PC-9 (cell line): ENCODE measurements around the gene ZNF609. TPM values are rescaled to one million over a fixed set of nuclear protein-coding genes. Genes with fewer than 3 reads are reported as not detected.

Experiments
- BruUV-seq: library from RNA; stranded (reverse); fragments of 400-500 nt; replicated peaks from 2 replicates; lab custom pipeline; 2021; lab: Mats Ljungman, UMichigan
- CTCF ChIA-PET: fragments of 300-600 bp; sonication (Branson Sonifier 250); formaldehyde crosslinking; loops from one replicate; lab custom pipeline; 2022; ENCODE audit warnings: antibody characterized with exemption; lab: Charles Lee
- POLR2A ChIA-PET: fragments of 300-600 bp; sonication (Branson Sonifier 250); formaldehyde crosslinking; loops from one replicate; lab custom pipeline; 2022; ENCODE audit warnings: antibody characterized with exemption; ENCODE audit not compliant: unreplicated experiment; lab: Charles Lee
- DNase-seq, 2 experiments: peaks; one replicate each; pipeline versions ENCODE4 v3.0.0 to v3.0.0-alpha.2; 2015 to 2022; ENCODE audit warnings: mixed read lengths in 1 of 2
- H2AFZ ChIP-seq: fragments of 200-600 bp; sonication (generic); 2 replicates; pipeline ENCODE4 v1.8.1; 2017; ENCODE audit warnings: antibody characterized with exemption
- H3F3A ChIP-seq: fragments of 200-600 bp; sonication (generic); 2 replicates; pipeline ENCODE4 v1.8.1; 2017; ENCODE audit warnings: antibody characterized with exemption, mild to moderate bottlenecking, low read depth; ENCODE audit not compliant: insufficient read depth
- H3K27ac ChIP-seq: fragments of 200-600 bp; sonication (generic); 2 replicates; pipeline ENCODE4 v1.6.1; 2016; ENCODE audit warnings: mixed run types
- H3K27me3 ChIP-seq: fragments of 200-600 bp; sonication (generic); 2 replicates; pipeline ENCODE4 v1.6.1; 2016; ENCODE audit warnings: low read depth, mixed run types; ENCODE audit not compliant: insufficient read depth
- H3K36me3 ChIP-seq: fragments of 200-600 bp; sonication (generic); 2 replicates; pipeline ENCODE4 v1.6.1; 2016; ENCODE audit warnings: low read depth, mixed run types
- H3K4me1 ChIP-seq: fragments of 200-600 bp; sonication (generic); replicated peaks from 2 replicates; pipeline ENCODE4 v1.6.1; 2016; ENCODE audit warnings: mixed run types; ENCODE audit not compliant: insufficient read depth
- H3K4me2 ChIP-seq: fragments of 200-600 bp; sonication (generic); 2 replicates; pipeline ENCODE4 v1.6.1; 2017; ENCODE audit warnings: mixed run types
- H3K4me3 ChIP-seq: fragments of 200-600 bp; sonication (generic); 2 replicates; pipeline ENCODE4 v1.6.1; 2016; ENCODE audit warnings: mixed run types
- H3K79me2 ChIP-seq: fragments of 200-600 bp; sonication (generic); 2 replicates; pipeline ENCODE4 v1.6.1; 2017; ENCODE audit warnings: low read depth, mixed run types
- H3K9me2 ChIP-seq: fragments of 200-600 bp; sonication (generic); 2 replicates; pipeline ENCODE4 v1.8.1; 2017; ENCODE audit warnings: mild to moderate bottlenecking; ENCODE audit not compliant: insufficient read depth
- H3K9me3 ChIP-seq: fragments of 200-600 bp; sonication (generic); 2 replicates; pipeline ENCODE4 v1.8.1; 2016; ENCODE audit warnings: low read depth; ENCODE audit not compliant: insufficient read depth
- H4K20me1 ChIP-seq: fragments of 200-600 bp; sonication (generic); 2 replicates; pipeline ENCODE4 v1.8.1; 2017; ENCODE audit not compliant: insufficient read depth
- CTCF ChIP-seq: fragments of 200-600 bp; sonication (generic); conservative IDR thresholded peaks from 2 replicates; pipeline ENCODE4 v1.6.1; 2017; ENCODE audit warnings: mixed run types, antibody characterized with exemption, mild to moderate bottlenecking, moderate library complexity
- EZH2 ChIP-seq: fragments of 200-600 bp; sonication (generic); IDR thresholded peaks from 2 replicates; pipeline ENCODE4 v1.8.0; 2017; ENCODE audit warnings: antibody characterized with exemption, low read depth
- intact Hi-C: fragments of 100-400 bp; cut with micrococcal nuclease; formaldehyde crosslinking; loops from one replicate; pipeline ENCODE4 v1.10.0; 2022; ENCODE audit not compliant: unreplicated experiment
- total RNA-seq: library from RNA; stranded (reverse); gene quantifications from 2 replicates; pipeline ENCODE4 v1.2.3, GENCODE V29; 2021

The ZNF609 gene
- total RNA-seq, 1 experiment from 2014 or later: 38.6 TPM

GRCh38 chr15:64443016-64443415 lies 17.4 kb upstream of the ZNF609 start:
- CTCF ChIA-PET: no interaction called here
- no peak for DNase-seq
- Histone ChIP-seq H3K27ac (peak overlapping the region; percentile 82), H3K9me3 (no peaks in the 10 kb centered on the region), H4K20me1 (no peaks in the 10 kb centered on the region), H3K36me3 (no peaks in the 10 kb centered on the region; the same call in 1 of the 2 replicates), H3K27me3 (no peaks in the 10 kb centered on the region), H3K4me3 (no peak overlapping the region), H2AFZ (no peak overlapping the region), H3K4me1 (peaks cover 25% of the 10 kb centered on the region), H3K9me2 (no peaks in the 10 kb centered on the region), H3F3A (peaks cover 27% of the 10 kb centered on the region), H3K4me2 (peak overlapping the region; percentile 74), H3K79me2 (no peaks in the 10 kb centered on the region)
- intact Hi-C loops: no loop called here
- TF ChIP-seq EZH2 (no peak), CTCF (no peak)
- POLR2A ChIA-PET: no interaction called here
- BruUV-seq: no TSS peak

GRCh38 chr15:64443747-64444621 lies 16.4 kb upstream of the ZNF609 start:
- TSS peak; percentile 39 for BruUV-seq
- no peaks in the 10 kb centered on the region for H3K9me3 ChIP-seq
- H3K27me3 ChIP-seq: no peaks in the 10 kb centered on the region
- no peaks in the 10 kb centered on the region; the same call in 1 of the 2 replicates for H3K36me3 ChIP-seq
- H3K4me3 ChIP-seq: peak overlapping the region; percentile 35; the same call in 1 of the 2 replicates
- POLR2A ChIA-PET: interaction anchor here (0.5 to 0.7 kb wide), 5 partner anchors 14 to 71 kb away, joined by 3 to 7 read pairs (median 3); no protein-coding TSS in a partner anchor
- no peak overlapping the region for H2AFZ ChIP-seq
- intact Hi-C loops: no loop called here
- H3K27ac ChIP-seq: peak overlapping the region; percentile 82
- peak; percentile 26 to 80 for DNase-seq
- peaks cover 25% of the 10 kb centered on the region for H3K4me1 ChIP-seq
- no peaks in the 10 kb centered on the region for H3K79me2 ChIP-seq
- no peak for TF ChIP-seq CTCF
- TF ChIP-seq EZH2: no peak
- CTCF ChIA-PET: no interaction called here
- peak overlapping the region; percentile 74 for H3K4me2 ChIP-seq
- H4K20me1 ChIP-seq: no peaks in the 10 kb centered on the region
- peaks cover 27% of the 10 kb centered on the region for H3F3A ChIP-seq
- no peaks in the 10 kb centered on the region for H3K9me2 ChIP-seq

- no peaks in the 10 kb centered on the region for H4K20me1 ChIP-seq
- no peak for TF ChIP-seq EZH2
- no peak for TF ChIP-seq CTCF
- no peaks in the 10 kb centered on the region for H3K9me3 ChIP-seq
- ChIA-PET POLR2A (interaction anchor here (0.7 kb wide), 1 partner anchor 29 kb away, joined by 7 read pairs; no protein-coding TSS in a partner anchor), CTCF (interaction anchor here (0.6 kb wide), 1 partner anchor 190 kb away, joined by 4 read pairs; no protein-coding TSS in a partner anchor)
- no TSS peak for BruUV-seq
- peaks cover 25% of the 10 kb centered on the region for H3K4me1 ChIP-seq
- H3K4me2 ChIP-seq: peak overlapping the region; percentile 74
- H3F3A ChIP-seq: peaks cover 27% of the 10 kb centered on the region
- intact Hi-C loops: no loop called here
- H3K27ac ChIP-seq: peak overlapping the region; percentile 82
- no peaks in the 10 kb centered on the region for H3K9me2 ChIP-seq
- no peak overlapping the region for H3K4me3 ChIP-seq
- no peak for DNase-seq
- no peaks in the 10 kb centered on the region for H3K27me3 ChIP-seq
- H3K36me3 ChIP-seq: no peaks in the 10 kb centered on the region; the same call in 1 of the 2 replicates
- H2AFZ ChIP-seq: no peak overlapping the region
- H3K79me2 ChIP-seq: no peaks in the 10 kb centered on the region
These were observed 15.5 kb upstream of the ZNF609 start for GRCh38 chr15:64444836-64445235.
